Mesodermal cell (in vitro differentiated cells): ENCODE data around the gene HOXD9.

Experiments
- H3K27ac ChIP-seq: 2 replicates; pipeline ENCODE4 v1.7.0; 2013; ENCODE audit warnings: mild to moderate bottlenecking, low read depth, low read length, moderate library complexity; ENCODE audit not compliant: severe bottlenecking
- H3K36me3 ChIP-seq: 2 replicates; pipeline ENCODE4 v1.7.1; 2013; ENCODE audit warnings: mild to moderate bottlenecking, low read length, moderate library complexity; ENCODE audit not compliant: control insufficient read depth, insufficient read depth
- H3K4me1 ChIP-seq: one replicate; pipeline ENCODE4 v1.7.1; 2013; ENCODE audit warnings: mild to moderate bottlenecking, low read length; ENCODE audit not compliant: insufficient read depth, control insufficient read depth, poor library complexity, severe bottlenecking
- H3K4me3 ChIP-seq: 2 replicates; pipeline ENCODE4 v1.7.0; 2013; ENCODE audit warnings: low read length, control low read depth, mild to moderate bottlenecking; ENCODE audit not compliant: insufficient read depth, poor library complexity, severe bottlenecking; ENCODE audit errors: extremely low read depth
- H3K9me3 ChIP-seq: 2 replicates; pipeline ENCODE4 v1.7.1; 2013; ENCODE audit warnings: mild to moderate bottlenecking, low read length, moderate library complexity; ENCODE audit not compliant: control insufficient read depth
- WGBS, 2 experiments: methylation state at CpG; one replicate each; pipeline ENCODE4 v1.1.5; 2013; ENCODE audit warnings: missing lambda C conversion rate in 2 of 2; ENCODE audit not compliant: insufficient coverage in 2 of 2; 5-methylcytosine and 5-hydroxymethylcytosine counted together

Gene HOXD9

DNA sequence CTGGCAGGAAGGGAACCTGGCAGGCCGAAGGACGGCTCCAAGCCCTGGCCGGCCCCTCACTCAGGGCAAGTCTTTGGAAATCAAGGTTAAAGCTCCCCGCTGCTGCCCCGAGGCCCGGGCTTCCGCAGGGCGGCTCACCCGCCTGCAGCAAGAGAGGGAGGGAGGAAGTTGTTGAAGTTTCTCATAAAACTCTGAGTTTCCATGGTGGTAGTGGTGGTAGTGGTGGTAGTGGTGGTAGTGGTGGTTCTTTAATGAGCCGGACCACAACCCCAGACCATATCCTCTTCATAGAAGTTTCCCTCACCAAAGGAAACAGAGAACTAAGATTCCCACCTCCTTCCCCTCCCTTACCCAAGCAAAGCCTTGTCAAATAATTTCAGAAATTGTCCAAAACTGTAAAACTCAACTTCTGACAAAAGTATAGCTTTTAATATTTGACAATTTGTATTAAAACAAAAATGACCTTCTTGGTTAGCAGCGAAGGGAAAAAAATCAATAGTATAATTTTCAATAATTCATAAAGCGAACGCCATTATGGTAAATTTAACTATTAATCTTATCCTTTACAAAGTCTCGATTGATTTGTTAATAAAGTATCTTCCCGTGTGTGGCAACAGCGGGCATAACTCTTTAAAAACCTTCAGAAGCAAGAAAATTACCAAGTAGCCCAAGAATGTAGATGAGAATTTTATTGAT is 7.4 kb upstream of the HOXD9 start:
- 0 to 3% methylated on average over 7 to 9 of the region's 16 CpGs for WGBS, 2 experiments
- Histone ChIP-seq H3K4me3 (no peak overlapping the region), H3K27ac (no peak overlapping the region), H3K36me3 (no peaks in the 10 kb centered on the region), H3K9me3 (peaks cover 6% of the 10 kb centered on the region), H3K4me1 (no peaks in the 10 kb centered on the region)

GRCh38 chr2:176115883-176116813 is 6.4 kb upstream of the HOXD9 start, which contains the start of gene HOXD10:
TSS of gene HOXD10 (plus strand) at chr2:176116778. CDS start at chr2:176116834, 56 bp downstream.
- H3K4me3 ChIP-seq, result no peak within 1 kb of the TSS
- H3K36me3 ChIP-seq, result no peaks in the 10 kb centered on the region
- H3K9me3 ChIP-seq, result peaks cover 6% of the 10 kb centered on the region
- no peak within 1 kb of the TSS for H3K27ac ChIP-seq
- no peaks in the 10 kb centered on the region for H3K4me1 ChIP-seq
- 2 to 3% methylated on average over 53 to 55 of the region's 66 CpGs for WGBS, 2 experiments

- Histone ChIP-seq H3K4me1 (no peaks in the 10 kb centered on the region), H3K36me3 (no peaks in the 10 kb centered on the region), H3K9me3 (peaks cover 6% of the 10 kb centered on the region), H3K4me3 (no peak overlapping the region), H3K27ac (no peak overlapping the region)
- WGBS, 2 experiments, result 62 to 73% methylated on average over 33 to 38 of the region's 40 CpGs
Measured at GRCh38 chr2:176117162-176117822, 5.2 kb upstream of the HOXD9 start.

DNA sequence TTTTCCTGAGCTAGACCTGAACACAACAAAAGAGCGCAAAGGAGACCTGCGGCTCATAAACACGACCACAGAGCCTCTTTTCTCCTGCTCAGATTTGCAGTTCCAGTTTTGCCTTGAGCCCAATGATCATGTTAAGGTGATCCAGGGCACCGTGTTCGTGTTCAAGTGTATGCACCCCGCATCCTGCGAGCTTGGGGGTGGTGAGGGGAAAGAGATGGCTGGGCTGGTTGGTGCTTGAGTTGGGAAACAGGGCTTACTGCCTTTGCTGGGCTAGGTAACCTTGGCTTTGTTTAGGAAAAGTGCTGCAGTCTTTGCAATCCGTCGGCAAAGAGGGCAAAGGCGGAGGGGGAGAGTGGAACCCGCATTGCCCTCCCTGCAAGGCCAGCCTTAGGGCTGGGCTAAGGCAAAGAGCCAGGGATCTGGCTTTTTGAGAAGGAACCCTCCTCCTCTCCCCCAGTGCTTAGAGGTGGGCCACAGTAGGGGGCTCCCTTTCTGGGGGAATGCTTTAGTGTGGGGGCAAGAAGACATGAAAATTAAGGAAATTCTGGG is 4.6 kb upstream of the HOXD9 start:
- WGBS, 2 experiments, result 39 to 78% methylated on average over 3 to 11 of the region's 11 CpGs
- H3K9me3 ChIP-seq, result peaks cover 6% of the 10 kb centered on the region
- no peak overlapping the region for H3K4me3 ChIP-seq
- H3K4me1 ChIP-seq, result no peaks in the 10 kb centered on the region
- H3K27ac ChIP-seq, result no peak overlapping the region
- H3K36me3 ChIP-seq, result no peaks in the 10 kb centered on the region

- WGBS, 2 experiments, result 3 to 8% methylated on average over 18 of the region's 24 CpGs
Measured at GRCh38 chr2:176118601-176119339, 3.7 kb upstream of the HOXD9 start.

DNA sequence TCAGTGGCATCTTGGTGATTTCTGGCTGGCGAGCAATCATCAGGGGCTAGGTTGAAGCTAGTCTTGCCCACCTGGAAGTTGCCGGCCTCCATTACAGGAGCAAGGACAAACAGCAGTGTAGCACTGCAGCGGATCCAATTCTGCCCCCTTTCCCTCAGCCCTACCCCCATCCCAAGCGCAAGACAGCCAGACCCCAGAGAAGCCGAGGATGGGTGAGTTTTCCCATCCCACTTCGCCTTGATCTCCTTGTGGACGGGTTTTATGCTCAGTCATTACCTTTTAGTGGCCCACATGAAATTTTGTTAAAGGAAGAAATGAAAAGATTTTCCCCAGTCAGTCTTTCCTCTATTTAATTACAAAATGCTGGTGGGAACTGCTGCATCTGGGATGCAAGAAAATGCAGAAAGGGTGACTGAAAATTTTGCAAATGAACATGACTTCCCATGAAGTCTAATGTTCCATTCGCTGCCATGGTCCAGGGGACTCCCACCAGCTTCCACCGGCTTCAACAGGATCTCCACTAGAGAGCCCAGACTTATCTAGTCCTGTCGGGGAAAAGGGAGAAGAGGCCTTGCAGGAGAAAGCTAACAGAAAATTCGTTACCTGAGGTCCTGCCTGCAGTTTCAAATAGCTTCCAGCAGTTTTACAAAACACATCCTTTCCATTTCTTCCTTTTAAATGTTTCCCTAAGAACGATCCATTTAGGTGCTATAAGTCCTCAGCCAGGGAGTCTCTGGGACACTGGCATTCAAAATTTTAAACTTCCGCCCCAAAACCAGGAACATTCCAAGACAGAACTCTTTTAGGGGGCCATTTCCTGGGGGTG is 1.9 kb upstream of the HOXD9 start:
- WGBS, 2 experiments, result 14 to 23% methylated on average over 7 of the region's 13 CpGs
- H3K36me3 ChIP-seq, result no peaks in the 10 kb centered on the region
- no peak overlapping the region for H3K27ac ChIP-seq
- no peaks in the 10 kb centered on the region for H3K4me1 ChIP-seq
- peaks cover 6% of the 10 kb centered on the region for H3K9me3 ChIP-seq
- H3K4me3 ChIP-seq, result no peak overlapping the region

More at GRCh38 chr2:176118601-176119339, 3.7 kb upstream of the HOXD9 start:
- H3K9me3 ChIP-seq, result peaks cover 6% of the 10 kb centered on the region
- no peaks in the 10 kb centered on the region for H3K36me3 ChIP-seq
- H3K4me3 ChIP-seq, result no peak overlapping the region
- H3K27ac ChIP-seq, result no peak overlapping the region
- no peaks in the 10 kb centered on the region for H3K4me1 ChIP-seq

- Histone ChIP-seq H3K9me3 (peaks cover 6% of the 10 kb centered on the region), H3K27ac (no peak overlapping the region), H3K4me3 (no peak overlapping the region), H3K4me1 (no peaks in the 10 kb centered on the region), H3K36me3 (no peaks in the 10 kb centered on the region)
- 1 to 4% methylated on average over 16 to 31 of the region's 53 CpGs for WGBS, 2 experiments
Measured at GRCh38 chr2:176121190-176122051, 1.1 kb upstream of the HOXD9 start.

DNA sequence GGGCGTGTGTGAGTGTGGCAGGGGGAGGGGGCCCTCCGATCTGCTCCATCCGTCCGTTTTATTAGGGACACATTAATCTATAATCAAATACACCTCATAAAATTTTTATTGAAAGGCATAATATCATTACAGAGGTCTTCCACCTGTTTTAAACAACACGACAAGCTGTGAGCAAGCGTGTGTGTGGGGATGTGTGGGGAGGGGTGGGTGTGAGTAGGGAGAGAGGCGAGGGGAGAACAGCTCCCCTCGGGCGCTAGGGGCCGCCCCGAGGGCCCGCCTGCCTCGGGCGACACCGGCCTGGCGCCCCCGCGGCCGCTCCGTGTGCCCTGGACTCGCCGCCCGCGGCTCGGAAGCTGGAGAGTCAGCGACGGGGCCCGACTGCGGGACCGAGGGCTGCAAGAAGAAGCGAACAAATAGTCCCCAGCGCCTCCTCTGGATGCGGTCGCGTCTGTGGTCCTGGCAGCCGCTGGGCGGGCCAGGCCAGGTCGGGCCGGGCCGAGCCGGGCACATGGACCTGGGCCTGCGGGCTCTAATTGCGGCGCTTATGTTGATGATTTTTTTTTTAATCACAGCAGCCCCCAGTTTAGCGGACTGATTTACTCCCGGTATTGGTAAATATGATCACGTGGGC is 352 bp upstream of the HOXD9 start:
- H3K27ac ChIP-seq, result no peak overlapping the region
- peak overlapping the region; percentile 26 for H3K4me3 ChIP-seq
- 2 to 3% methylated on average over 31 to 39 of the region's 47 CpGs for WGBS, 2 experiments
- H3K36me3 ChIP-seq, result no peaks in the 10 kb centered on the region
- peaks cover under 1% of the 10 kb centered on the region for H3K9me3 ChIP-seq
- no peaks in the 10 kb centered on the region for H3K4me1 ChIP-seq
